Adipocyte (in vitro differentiated cells): ENCODE measurements around the gene AQP4.

ENCODE experiments used
- DNase-seq: peaks from one replicate; pipeline ENCODE4 v3.0.0-alpha.2; 2015; ENCODE audit warnings: low read depth
- H3K27me3 ChIP-seq: replicated peaks from 2 replicates; pipeline ENCODE4 v1.7.0; 2013; ENCODE audit warnings: mild to moderate bottlenecking, low read length, moderate library complexity; ENCODE audit not compliant: control insufficient read depth, insufficient read depth
- H3K36me3 ChIP-seq: 2 replicates; pipeline ENCODE4 v1.7.0; 2013; ENCODE audit warnings: low read length, mild to moderate bottlenecking, moderate library complexity; ENCODE audit not compliant: control insufficient read depth, insufficient read depth, severe bottlenecking
- H3K4me1 ChIP-seq: 2 replicates; pipeline ENCODE4 v1.7.0; 2013; ENCODE audit warnings: mild to moderate bottlenecking, low read length, moderate library complexity; ENCODE audit not compliant: control insufficient read depth, insufficient read depth
- H3K4me3 ChIP-seq: 2 replicates; pipeline ENCODE4 v1.7.0; 2013; ENCODE audit warnings: mild to moderate bottlenecking, low read length, moderate library complexity
- H3K9ac ChIP-seq: 2 replicates; pipeline ENCODE4 v1.7.0; 2013; ENCODE audit warnings: mild to moderate bottlenecking, low read length, moderate library complexity
- H3K9me3 ChIP-seq: 2 replicates; pipeline ENCODE4 v1.7.0; 2013; ENCODE audit warnings: mild to moderate bottlenecking, low read length, moderate library complexity; ENCODE audit not compliant: control insufficient read depth

Gene AQP4

GRCh38 chr18:26832302-26832701, 33.2 kb downstream of the AQP4 start:
- H3K4me3 ChIP-seq, result no peak overlapping the region
- H3K36me3 ChIP-seq, result no peaks in the 10 kb centered on the region
- no peak for DNase-seq
- H3K9ac ChIP-seq, result no peak overlapping the region
- H3K27me3 ChIP-seq, result peaks cover 4% of the 10 kb centered on the region
- no peaks in the 10 kb centered on the region for H3K4me1 ChIP-seq
- H3K9me3 ChIP-seq, result no peaks in the 10 kb centered on the region

GRCh38 chr18:26827581-26827980, 37.9 kb downstream of the AQP4 start:
- H3K27me3 ChIP-seq, result peaks cover 8% of the 10 kb centered on the region
- H3K9me3 ChIP-seq, result no peaks in the 10 kb centered on the region
- H3K4me3 ChIP-seq, result no peak overlapping the region
- no peaks in the 10 kb centered on the region for H3K36me3 ChIP-seq
- no peaks in the 10 kb centered on the region for H3K4me1 ChIP-seq
- no peak for DNase-seq
- no peak overlapping the region for H3K9ac ChIP-seq

GRCh38 chr18:26826656-26827235, 38.8 kb downstream of the AQP4 start:
- DNase-seq, result no peak
- Histone ChIP-seq H3K9ac (no peak overlapping the region), H3K36me3 (no peaks in the 10 kb centered on the region), H3K4me3 (no peak overlapping the region), H3K27me3 (peaks cover 8% of the 10 kb centered on the region), H3K4me1 (no peaks in the 10 kb centered on the region), H3K9me3 (no peaks in the 10 kb centered on the region)

DNA sequence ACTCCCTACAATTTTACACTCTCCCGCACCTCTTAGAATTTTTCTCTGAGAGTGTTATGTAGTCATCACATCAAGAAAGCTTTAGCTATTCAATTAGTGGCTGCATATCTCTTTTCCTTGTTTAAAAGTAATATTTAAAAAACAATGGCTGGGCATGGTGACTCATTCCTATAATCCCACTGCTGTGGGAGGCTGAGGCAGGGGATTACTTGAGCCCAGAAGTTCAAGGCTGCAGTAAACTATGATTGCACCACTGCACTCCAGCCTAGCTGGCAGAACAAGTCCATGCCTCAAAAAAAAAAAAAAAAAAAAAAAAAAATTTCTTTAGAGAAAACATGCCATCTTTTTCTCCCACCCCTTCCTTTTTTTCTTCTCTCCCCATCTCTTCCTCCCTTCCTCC, 44.3 kb downstream of the AQP4 start:
- no peaks in the 10 kb centered on the region for H3K36me3 ChIP-seq
- H3K9ac ChIP-seq, result no peak overlapping the region
- peaks cover 12% of the 10 kb centered on the region for H3K9me3 ChIP-seq
- H3K4me3 ChIP-seq, result no peak overlapping the region
- DNase-seq, result no peak
- H3K27me3 ChIP-seq, result no peaks in the 10 kb centered on the region
- no peaks in the 10 kb centered on the region for H3K4me1 ChIP-seq

- Histone ChIP-seq H3K27me3 (no peaks in the 10 kb centered on the region), H3K36me3 (no peaks in the 10 kb centered on the region)
- no peak for DNase-seq
These were observed 46.5 kb downstream of the AQP4 start for GRCh38 chr18:26819046-26819445.

DNA sequence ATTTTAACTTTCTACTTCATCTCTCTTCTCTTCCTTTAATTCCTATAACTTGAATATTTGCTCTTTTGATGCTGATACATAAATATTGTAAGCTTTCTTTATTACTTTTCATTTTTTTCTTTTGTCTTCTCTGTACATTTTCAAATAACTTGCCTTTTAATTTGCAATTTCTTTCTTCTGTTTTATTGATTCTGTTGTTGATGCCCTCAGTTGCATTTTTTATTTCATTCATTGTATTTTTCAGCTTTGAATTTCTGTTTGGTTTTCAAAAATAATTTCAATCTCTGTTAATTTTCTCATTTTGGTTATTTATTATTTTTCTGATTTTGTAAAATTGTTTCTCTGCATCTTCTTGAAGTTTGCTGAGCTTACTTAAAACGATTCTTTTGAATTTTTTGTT, 47.0 kb downstream of the AQP4 start:
- Histone ChIP-seq H3K9me3 (peaks cover 12% of the 10 kb centered on the region), H3K9ac (no peak overlapping the region), H3K36me3 (no peaks in the 10 kb centered on the region), H3K4me3 (no peak overlapping the region), H3K27me3 (no peaks in the 10 kb centered on the region), H3K4me1 (no peaks in the 10 kb centered on the region)
- DNase-seq, result no peak

More at GRCh38 chr18:26819046-26819445, 46.5 kb downstream of the AQP4 start:
- Histone ChIP-seq H3K4me1 (no peaks in the 10 kb centered on the region), H3K9ac (no peak overlapping the region), H3K4me3 (no peak overlapping the region), H3K9me3 (peaks cover 12% of the 10 kb centered on the region)

- Histone ChIP-seq H3K36me3 (no peaks in the 10 kb centered on the region), H3K4me3 (no peak overlapping the region), H3K9ac (no peak overlapping the region), H3K4me1 (no peaks in the 10 kb centered on the region), H3K9me3 (peaks cover 3% of the 10 kb centered on the region), H3K27me3 (peaks cover 11% of the 10 kb centered on the region)
- no peak for DNase-seq
These were observed 52.5 kb downstream of the AQP4 start for GRCh38 chr18:26813043-26813442.

- peaks cover 11% of the 10 kb centered on the region for H3K27me3 ChIP-seq
- H3K4me3 ChIP-seq, result no peak overlapping the region
- H3K9me3 ChIP-seq, result no peaks in the 10 kb centered on the region
- H3K4me1 ChIP-seq, result no peaks in the 10 kb centered on the region
- no peak for DNase-seq
- no peak overlapping the region for H3K9ac ChIP-seq
- H3K36me3 ChIP-seq, result no peaks in the 10 kb centered on the region
These were observed 53.0 kb downstream of the AQP4 start for GRCh38 chr18:26812462-26812861.

GRCh38 chr18:26809346-26809745, 56.2 kb downstream of the AQP4 start:
- DNase-seq, result no peak
- Histone ChIP-seq H3K9me3 (no peaks in the 10 kb centered on the region), H3K4me3 (no peak overlapping the region), H3K9ac (no peak overlapping the region), H3K4me1 (peaks cover 4% of the 10 kb centered on the region), H3K27me3 (peaks cover 13% of the 10 kb centered on the region), H3K36me3 (no peaks in the 10 kb centered on the region)

- Histone ChIP-seq H3K9me3 (no peaks in the 10 kb centered on the region), H3K4me3 (no peak overlapping the region), H3K9ac (no peak overlapping the region), H3K4me1 (peaks cover 4% of the 10 kb centered on the region), H3K36me3 (no peaks in the 10 kb centered on the region), H3K27me3 (peaks cover 13% of the 10 kb centered on the region)
- DNase-seq, result no peak
These were observed 59.3 kb downstream of the AQP4 start for GRCh38 chr18:26806224-26806623.

- Histone ChIP-seq H3K27me3 (peaks cover 3% of the 10 kb centered on the region), H3K9ac (no peak overlapping the region), H3K4me1 (peaks cover 4% of the 10 kb centered on the region), H3K4me3 (no peak overlapping the region), H3K36me3 (no peaks in the 10 kb centered on the region), H3K9me3 (peaks cover 10% of the 10 kb centered on the region)
- no peak for DNase-seq
These were observed 61.0 kb downstream of the AQP4 start for GRCh38 chr18:26804519-26804918.

DNA sequence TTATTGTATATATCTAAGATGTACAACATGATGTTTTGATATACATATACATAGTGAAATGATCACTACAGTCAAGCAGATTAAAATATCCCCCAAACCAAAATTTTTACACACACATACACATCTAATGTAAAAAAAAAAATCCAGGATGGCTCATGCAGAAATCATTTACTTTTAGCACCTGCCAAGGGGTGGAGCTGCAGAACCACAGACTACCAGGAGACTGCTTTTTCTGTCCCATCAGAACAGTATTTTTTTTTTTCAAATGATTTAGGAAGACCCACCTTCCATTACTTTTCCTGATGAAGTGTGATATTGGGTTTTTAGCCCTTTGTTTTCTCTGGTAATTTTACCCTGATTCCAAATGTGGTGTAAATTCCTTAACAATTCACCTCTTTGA, 61.9 kb downstream of the AQP4 start:
- Histone ChIP-seq H3K36me3 (no peaks in the 10 kb centered on the region), H3K9me3 (peaks cover 10% of the 10 kb centered on the region), H3K4me3 (no peak overlapping the region), H3K4me1 (peaks cover 4% of the 10 kb centered on the region), H3K27me3 (peaks cover 3% of the 10 kb centered on the region), H3K9ac (no peak overlapping the region)
- DNase-seq, result no peak
